PC-3 (cell line): ENCODE results near the gene WNT8A.

Experiments used
- CTCF ChIP-seq: fragments of 300-600 bp; sonication (generic); conservative IDR thresholded peaks from 2 replicates; pipeline ENCODE4 v1.5.1; 2017; ENCODE audit warnings: antibody characterized with exemption, low read depth, mild to moderate bottlenecking, low read length
- EZH2 ChIP-seq: fragments of 300-600 bp; sonication (generic); IDR thresholded peaks from one replicate; pipeline ENCODE4 v1.6.1; 2017; ENCODE audit warnings: antibody characterized with exemption, mild to moderate bottlenecking, low read length; ENCODE audit not compliant: unreplicated experiment

GRCh38 chr5:138096997-138097828, 13.4 kb downstream of the WNT8A start:
- no peak for TF ChIP-seq CTCF
- TF ChIP-seq EZH2: no peak
